H1 (cell line): ENCODE data around the gene MPND. TPM values are rescaled to one million over a fixed set of nuclear protein-coding genes. Genes with fewer than 3 reads are reported as not detected.

ENCODE experiments used
- ATF2 ChIP-seq: IDR thresholded peaks from 2 replicates; pipeline ENCODE4 v1.6.1; 2012; ENCODE audit warnings: low read length, inconsistent platforms
- CBX8 ChIP-seq: fragments of 300-800, 300-1000 bp; sonication (generic); IDR thresholded peaks from 2 replicates; pipeline ENCODE4 v1.7.1; 2016; ENCODE audit warnings: low read depth, low read length, borderline replicate concordance
- CHD7 ChIP-seq: fragments of 300-600 bp; sonication (generic); IDR thresholded peaks from 2 replicates; pipeline ENCODE4 v1.7.1; 2012; ENCODE audit warnings: low read length, moderate library complexity, mild to moderate bottlenecking, inconsistent platforms; ENCODE audit not compliant: insufficient replicate concordance
- EZH2 ChIP-seq: fragments of 200-600 bp; sonication (generic); IDR thresholded peaks from 2 replicates; pipeline ENCODE4 v1.7.1; 2012; ENCODE audit warnings: low read depth, mild to moderate bottlenecking, moderate library complexity, low read length, inconsistent platforms; ENCODE audit not compliant: severe bottlenecking
- POU5F1 ChIP-seq: IDR thresholded peaks from 2 replicates; pipeline ENCODE4 v1.6.1; 2011; ENCODE audit warnings: low read depth, mild to moderate bottlenecking, low read length, moderate library complexity
- polyA plus RNA-seq, 7 experiments: library from polyadenylated mRNA; depleted of rRNA in 3 of 7; stranded (reverse) in 5 of 7; unstranded in 2 of 7; fragments of >200 nt in 5 of 7; fragments of 200-250 nt in 2 of 7; gene quantifications; 1 replicate in 5 of 7; 2 replicates in 1 of 7; 4 replicates in 1 of 7; pipeline versions ENCODE4 v1.2.1 to v1.2.3, GENCODE V29; 2011 to 2013; ENCODE audit warnings: missing spikeins in 2 of 7, mixed read lengths in 2 of 7
- total RNA-seq: library from RNA; stranded (reverse); fragmentation: NEBNext Ultra II Directional; extraction: Animal tissue kit (Norgen Biotek cat#: 25700); gene quantifications from 2 replicates; pipeline ENCODE4 v1.2.1, GENCODE V29; 2021

Gene MPND
- total and polyA plus RNA-seq, 2 of the 8 experiments (the other 6 are each of a cell fraction or from before 2014, with no cell fraction given), result 22.9 to 27.7 TPM

DNA sequence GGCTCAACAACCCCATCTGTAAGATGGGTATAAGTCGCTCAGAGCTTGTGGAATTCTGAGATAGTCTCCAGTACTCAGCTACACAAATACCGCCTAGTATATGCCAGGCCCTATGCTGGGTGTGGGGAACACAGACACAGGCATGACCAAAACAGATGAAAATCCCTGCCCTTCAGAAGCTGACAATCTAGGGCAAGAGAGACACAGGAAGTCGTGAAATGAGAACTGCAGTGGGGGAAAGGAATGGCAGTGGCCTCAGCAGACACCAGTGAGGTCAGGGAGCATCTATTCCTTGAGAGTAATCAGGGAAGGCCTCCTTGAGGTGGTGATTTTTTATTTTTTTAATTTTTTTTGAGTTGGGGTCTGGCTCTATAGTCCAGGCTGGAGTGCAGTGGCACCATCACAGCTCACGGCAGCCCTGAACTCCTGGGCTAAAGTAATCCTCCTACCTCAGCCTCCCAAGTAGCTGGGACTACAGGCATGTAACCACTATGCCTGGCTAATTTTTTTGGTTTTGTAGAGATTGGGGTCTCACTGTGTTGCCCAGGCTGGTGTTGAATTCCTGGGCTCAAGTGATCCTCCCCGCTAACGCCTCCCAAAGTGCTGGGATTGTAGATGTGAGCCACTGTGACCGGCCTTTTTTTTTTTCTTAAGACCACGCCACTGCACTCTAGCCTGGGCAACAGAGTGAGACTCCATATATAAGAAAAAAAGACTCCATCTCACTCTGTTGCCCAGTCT, 44.4 kb upstream of the MPND start (continued):
- no peak for TF ChIP-seq CHD7
- no peak for TF ChIP-seq CBX8
- TF ChIP-seq POU5F1, result no peak
- no peak for TF ChIP-seq ATF2
- TF ChIP-seq EZH2, result no peak
